CD14-positive monocyte (primary cell): ENCODE measurements around the gene GRK5. TPM values are rescaled to one million over a fixed set of nuclear protein-coding genes. Genes with fewer than 3 reads are reported as not detected.
A peak's percentile ranks its signal among the peaks of the same experiment; 100 is the strongest.

Source experiments
- DNase-seq, 3 donors: peaks; one replicate each; pipeline ENCODE4 v3.0.0-alpha.2; 2011 to 2022
- H2AFZ ChIP-seq: 2 replicates; pipeline ENCODE4 v1.6.0; 2012; ENCODE audit warnings: mild to moderate bottlenecking, low read depth, low read length, inconsistent platforms; ENCODE audit not compliant: insufficient read depth, poor library complexity, severe bottlenecking
- H3K27ac ChIP-seq, 2 donors: 1 replicate in 1 of 2; 2 replicates in 1 of 2; pipeline ENCODE4 v1.5.1; 2012 to 2013; ENCODE audit warnings: low read length in 2 of 2, control low read depth in 1 of 2, inconsistent platforms in 1 of 2, low read depth in 1 of 2, mild to moderate bottlenecking in 1 of 2
- H3K27me3 ChIP-seq, 2 donors: one replicate each; pipeline versions ENCODE4 v1.6.0 to v1.6.1; 2011 to 2013; ENCODE audit warnings: low read length in 2 of 2; ENCODE audit not compliant: control insufficient read depth in 2 of 2, insufficient read depth in 2 of 2
- H3K36me3 ChIP-seq, 2 donors: replicated peaks in 1 of 2; 1 replicate in 1 of 2; 2 replicates in 1 of 2; pipeline versions ENCODE4 v1.5.1 to v1.6.1; 2012 to 2013; ENCODE audit warnings: low read length in 2 of 2, control low read depth in 1 of 2, inconsistent platforms in 1 of 2, mild to moderate bottlenecking in 1 of 2; ENCODE audit not compliant: insufficient read depth in 2 of 2, control insufficient read depth in 1 of 2
- H3K4me1 ChIP-seq, 2 donors: 1 replicate in 1 of 2; 2 replicates in 1 of 2; pipeline versions ENCODE4 v1.5.1 to v1.6.1; 2012 to 2013; ENCODE audit warnings: low read length in 2 of 2, control low read depth in 1 of 2, inconsistent platforms in 1 of 2, mild to moderate bottlenecking in 1 of 2, moderate library complexity in 1 of 2; ENCODE audit not compliant: insufficient read depth in 2 of 2, control insufficient read depth in 1 of 2
- H3K4me2 ChIP-seq: replicated peaks from 2 replicates; pipeline ENCODE3; 2012; ENCODE audit warnings: low read length, moderate library complexity, mild to moderate bottlenecking; ENCODE audit not compliant: poor library complexity, severe bottlenecking; ENCODE audit errors: extremely low read depth
- H3K4me3 ChIP-seq, 3 experiments: fragments of 200-600 bp in 1 of 3; sonication (generic) in 1 of 3; replicated peaks in 1 of 3; 1 replicate in 2 of 3; 2 replicates in 1 of 3; pipeline ENCODE4 v1.5.1; 2011 to 2013; ENCODE audit warnings: low read length in 3 of 3, mild to moderate bottlenecking in 3 of 3, control low read depth in 2 of 3, low read depth in 2 of 3, inconsistent platforms in 1 of 3, moderate library complexity in 1 of 3
- H3K79me2 ChIP-seq: 2 replicates; pipeline ENCODE4 v1.6.0; 2012; ENCODE audit warnings: mild to moderate bottlenecking, control low read depth, inconsistent platforms, low read length, moderate library complexity; ENCODE audit not compliant: insufficient read depth
- H3K9ac ChIP-seq: 2 replicates; pipeline ENCODE4 v1.6.0; 2017; ENCODE audit warnings: low read length, mild to moderate bottlenecking; ENCODE audit not compliant: insufficient read depth, poor library complexity, severe bottlenecking
- H3K9me3 ChIP-seq, 2 donors: replicated peaks in 1 of 2; 1 replicate in 1 of 2; 2 replicates in 1 of 2; pipeline versions ENCODE4 v1.5.1 to v1.6.1; 2012 to 2013; ENCODE audit warnings: low read length in 2 of 2, control low read depth in 1 of 2; ENCODE audit not compliant: control insufficient read depth in 1 of 2, insufficient read depth in 1 of 2
- H4K20me1 ChIP-seq: 2 replicates; pipeline ENCODE4 v1.6.0; 2012; ENCODE audit warnings: mild to moderate bottlenecking, low read length, control low read depth, moderate library complexity; ENCODE audit not compliant: insufficient read depth
- H3K27ac Mint-ChIP-seq, 7 donors: one replicate each; pipeline ENCODE4 v1.8.0; 2020; ENCODE audit warnings: mild to moderate bottlenecking in 7 of 7, mixed read lengths in 7 of 7, moderate library complexity in 6 of 7, inconsistent platforms in 2 of 7
- H3K27me3 Mint-ChIP-seq, 3 donors: one replicate each; pipeline ENCODE4 v1.8.0; 2021 to 2022; ENCODE audit warnings: low read depth in 3 of 3, mild to moderate bottlenecking in 3 of 3, mixed read lengths in 3 of 3, moderate library complexity in 3 of 3, inconsistent platforms in 1 of 3
- H3K36me3 Mint-ChIP-seq, 2 donors: one replicate each; pipeline ENCODE4 v1.8.0; 2020; ENCODE audit warnings: mixed read lengths in 2 of 2, inconsistent platforms in 1 of 2, mild to moderate bottlenecking in 1 of 2
- H3K4me1 Mint-ChIP-seq: one replicate; pipeline ENCODE4 v1.8.0; 2020; ENCODE audit warnings: mild to moderate bottlenecking, mixed read lengths
- H3K4me3 Mint-ChIP-seq, 2 donors: one replicate each; pipeline ENCODE4 v1.8.0; 2020; ENCODE audit warnings: mild to moderate bottlenecking in 2 of 2, mixed read lengths in 2 of 2, moderate library complexity in 1 of 2
- H3K9me3 Mint-ChIP-seq, 7 donors: one replicate each; pipeline ENCODE4 v1.8.0; 2020 to 2022; ENCODE audit warnings: mixed read lengths in 7 of 7, mild to moderate bottlenecking in 6 of 7, moderate library complexity in 6 of 7, inconsistent platforms in 2 of 7
- CTCF ChIP-seq: fragments of 200-600 bp; IDR thresholded peaks from one replicate; pipeline ENCODE4 v1.8.0; 2022; ENCODE audit warnings: antibody characterized with exemption, mild to moderate bottlenecking
- WGBS: methylation state at CpG from one replicate; pipeline ENCODE4 v1.1.5; 2013; ENCODE audit warnings: missing lambda C conversion rate; ENCODE audit not compliant: insufficient coverage; 5-methylcytosine and 5-hydroxymethylcytosine counted together
- intact Hi-C, 2 donors: fragments of 100-400 bp; cut with micrococcal nuclease; formaldehyde crosslinking; loops; one replicate each; pipeline versions ENCODE4 v1.15.0 to v1.15.1; 2023
- polyA plus RNA-seq, 3 donors: library from polyadenylated mRNA; depleted of rRNA in 1 of 3; unstranded in 2 of 3; stranded (reverse) in 1 of 3; fragments of 300-500 nt in 2 of 3; fragments of >200 nt in 1 of 3; fragmentation: Illumina TruSeq in 2 of 3; gene quantifications; 1 replicate in 2 of 3; 2 replicates in 1 of 3; pipeline ENCODE4 v1.2.3, GENCODE V29; 2012 to 2021

The GRK5 gene
- polyA plus RNA-seq, 3 donors: 1.2 to 6.5 (median 2.8) TPM

DNA sequence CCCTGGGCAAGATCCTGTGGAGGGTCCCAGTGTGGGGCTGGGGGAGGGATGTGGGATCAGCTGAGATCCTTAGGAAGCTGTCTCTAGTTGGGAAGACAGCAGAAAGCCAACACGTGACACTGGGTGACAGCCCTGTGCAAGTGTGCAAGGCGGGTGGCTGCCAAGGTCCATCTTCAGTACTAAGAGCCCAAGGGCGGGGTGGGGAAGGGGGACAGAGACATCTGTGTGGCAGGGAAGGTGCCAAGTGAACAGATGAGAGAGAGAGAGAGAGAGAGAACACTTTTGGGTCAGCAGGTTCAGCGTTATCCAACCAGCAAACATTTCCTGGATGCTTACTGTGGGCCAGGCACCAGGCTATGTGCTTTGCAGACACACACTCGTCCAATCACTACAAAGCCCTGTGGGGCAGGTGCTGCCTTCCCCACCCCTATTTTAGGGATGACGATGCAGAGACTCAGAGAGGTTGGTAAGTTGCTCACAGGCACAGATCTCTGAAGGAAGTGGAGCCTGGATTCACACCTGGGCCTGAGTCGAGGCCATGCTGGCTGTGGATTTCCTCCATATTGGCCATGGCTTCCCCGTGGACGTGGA lies 135.7 kb downstream of the GRK5 start:
- Mint-ChIP-seq H3K4me3 (no peak overlapping the region), H3K36me3 (peaks cover 10 to 20% of the 10 kb centered on the region in 2 donors), H3K27me3 (peaks cover 0 to 1% (median 0%) of the 10 kb centered on the region in 3 donors), H3K4me1 (peaks cover 9% of the 10 kb centered on the region), H3K27ac (peak overlapping the region in 1 of 7 donors; percentile 27), H3K9me3 (peaks cover 0 to 2% (median 0%) of the 10 kb centered on the region in 7 donors)
- no peak overlapping the region for H3K4me2 ChIP-seq
- no peaks in the 10 kb centered on the region for H3K79me2 ChIP-seq
- no peaks in the 10 kb centered on the region for H3K27me3 ChIP-seq
- no peaks in the 10 kb centered on the region for H3K9me3 ChIP-seq
- no peak for TF ChIP-seq CTCF
- H3K4me1 ChIP-seq: no peaks in the 10 kb centered on the region
- no peak overlapping the region for H3K9ac ChIP-seq
- no peaks in the 10 kb centered on the region for H3K36me3 ChIP-seq
- no peak overlapping the region for H3K27ac ChIP-seq
- intact Hi-C loops: no loop called here
- H3K4me3 ChIP-seq: no peak overlapping the region
- WGBS: 92% methylated on average over 9 of the region's 9 CpGs
- DNase-seq: no peak
- H2AFZ ChIP-seq: no peak overlapping the region
- H4K20me1 ChIP-seq: no peaks in the 10 kb centered on the region

GRCh38 chr10:119344381-119344780 lies 137.0 kb downstream of the GRK5 start:
- Mint-ChIP-seq H3K9me3 (peaks cover 0 to 2% (median 0%) of the 10 kb centered on the region in 7 donors), H3K4me1 (peaks cover 14% of the 10 kb centered on the region), H3K27me3 (peaks cover 0 to 1% (median 0%) of the 10 kb centered on the region in 3 donors), H3K4me3 (no peak overlapping the region), H3K27ac (peak overlapping the region in 1 of 7 donors; percentile 65), H3K36me3 (peaks cover 10 to 20% of the 10 kb centered on the region in 2 donors)
- WGBS: 100% methylated on average over 7 of the region's 12 CpGs
- Histone ChIP-seq H3K79me2 (no peaks in the 10 kb centered on the region), H3K27me3 (no peaks in the 10 kb centered on the region), H3K27ac (no peak overlapping the region), H3K9ac (no peak overlapping the region), H3K4me3 (no peak overlapping the region), H3K4me2 (no peak overlapping the region), H3K4me1 (peaks cover 0 to 10% of the 10 kb centered on the region in 2 donors), H3K36me3 (no peaks in the 10 kb centered on the region), H2AFZ (no peak overlapping the region), H3K9me3 (no peaks in the 10 kb centered on the region), H4K20me1 (no peaks in the 10 kb centered on the region)
- no peak for TF ChIP-seq CTCF
- intact Hi-C loops: no loop called here
- no peak for DNase-seq
